Umbilical cord (tissue), 2 donors: ENCODE data around the gene PITPNC1. TPM values are rescaled to one million over a fixed set of nuclear protein-coding genes. Genes with fewer than 3 reads are reported as not detected.

Source experiments
- DNase-seq: peaks from one replicate; pipeline ENCODE4 v3.0.0-alpha.2; 2015; ENCODE audit warnings: low spot score
- total RNA-seq: library from RNA; depleted of rRNA; stranded (reverse); fragments of >200 nt; gene quantifications from one replicate; pipeline ENCODE4 v1.2.3, GENCODE V29; 2014; ENCODE audit warnings: low replicate concordance; ENCODE audit not compliant: insufficient read depth

Gene PITPNC1
- total RNA-seq, 1 donor from 2014 or later: 32.0 TPM

GRCh38 chr17:67433248-67433924 is 56.3 kb downstream of the PITPNC1 start:
- no peak for DNase-seq

- peak; percentile 5 for DNase-seq
Measured at GRCh38 chr17:67434061-67434525, 57.0 kb downstream of the PITPNC1 start.

- no peak for DNase-seq
Measured at GRCh38 chr17:67435122-67435521, 58.0 kb downstream of the PITPNC1 start.

- DNase-seq: no peak
Measured at GRCh38 chr17:67435786-67436185, 58.7 kb downstream of the PITPNC1 start.

- DNase-seq: no peak
Measured at GRCh38 chr17:67436233-67436632, 59.2 kb downstream of the PITPNC1 start.

GRCh38 chr17:67438667-67439066 is 61.6 kb downstream of the PITPNC1 start:
- DNase-seq: no peak

- no peak for DNase-seq
Measured at GRCh38 chr17:67439269-67439668, 62.2 kb downstream of the PITPNC1 start.

GRCh38 chr17:67440277-67441051 is 63.4 kb downstream of the PITPNC1 start:
- DNase-seq: no peak

GRCh38 chr17:67441052-67441895 is 64.2 kb downstream of the PITPNC1 start:
- peak; percentile 5 for DNase-seq

- DNase-seq: no peak
Measured at GRCh38 chr17:67441896-67442219, 64.8 kb downstream of the PITPNC1 start.

- DNase-seq: peak; percentile 3
Measured at GRCh38 chr17:67442787-67443624, 65.9 kb downstream of the PITPNC1 start.

GRCh38 chr17:67443931-67444595 is 67.0 kb downstream of the PITPNC1 start:
- no peak for DNase-seq

GRCh38 chr17:67448449-67448848 is 71.4 kb downstream of the PITPNC1 start:
- no peak for DNase-seq

GRCh38 chr17:67449065-67449464 is 72.0 kb downstream of the PITPNC1 start:
- no peak for DNase-seq

- no peak for DNase-seq
Measured at GRCh38 chr17:67449845-67450755, 73.0 kb downstream of the PITPNC1 start.

- DNase-seq: no peak
Measured at GRCh38 chr17:67452681-67453554, 75.8 kb downstream of the PITPNC1 start.

- DNase-seq: no peak
Measured at GRCh38 chr17:67456103-67456502, 79.0 kb downstream of the PITPNC1 start.

GRCh38 chr17:67456889-67457288 is 79.8 kb downstream of the PITPNC1 start:
- DNase-seq: no peak

GRCh38 chr17:67458203-67458602 is 81.1 kb downstream of the PITPNC1 start:
- no peak for DNase-seq
